HG02759 (cell line): ENCODE measurements around the gene ABCB9.

ENCODE experiments used
- ATAC-seq: cut with Tn5 transposase; IDR thresholded peaks from one replicate; pipeline ENCODE4 v1.9.1; 2021; ENCODE audit warnings: mild to moderate bottlenecking, moderate library complexity; ENCODE audit not compliant: unreplicated experiment

ABCB9 gene

DNA sequence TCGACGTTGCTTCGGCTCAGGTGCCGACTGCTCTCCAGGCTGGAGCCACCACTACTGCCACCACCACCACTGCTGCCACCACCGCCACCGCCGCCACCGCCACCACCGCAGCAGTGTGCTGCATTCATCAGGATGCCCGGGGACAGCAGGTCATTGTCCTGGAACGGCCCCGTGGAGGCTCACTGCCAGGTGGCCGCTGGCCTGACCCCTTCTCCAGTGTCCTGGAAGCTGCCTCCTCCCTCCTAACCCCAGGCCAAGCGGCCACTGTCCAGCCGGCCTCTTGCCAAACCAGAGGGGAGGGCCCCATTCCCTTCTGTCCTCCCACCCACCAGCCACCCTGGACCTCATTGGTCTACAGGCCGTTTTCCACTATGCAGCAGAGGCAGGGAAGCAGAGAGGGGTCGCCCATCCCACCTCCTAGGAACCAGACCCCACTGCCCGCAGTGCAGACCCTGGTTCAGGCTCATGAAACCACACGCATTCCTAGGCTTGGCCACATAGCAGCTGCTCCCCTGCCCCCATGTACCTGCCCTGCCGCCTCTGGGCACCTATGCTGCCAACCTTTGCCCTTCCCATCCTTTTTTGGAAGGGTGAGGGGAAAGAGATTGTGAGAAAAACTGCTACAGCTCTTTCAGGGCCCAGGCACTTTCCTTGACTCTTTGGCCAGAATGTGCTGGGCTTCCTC, 29.4 kb upstream of the ABCB9 start:
- ATAC-seq, result no peak

DNA sequence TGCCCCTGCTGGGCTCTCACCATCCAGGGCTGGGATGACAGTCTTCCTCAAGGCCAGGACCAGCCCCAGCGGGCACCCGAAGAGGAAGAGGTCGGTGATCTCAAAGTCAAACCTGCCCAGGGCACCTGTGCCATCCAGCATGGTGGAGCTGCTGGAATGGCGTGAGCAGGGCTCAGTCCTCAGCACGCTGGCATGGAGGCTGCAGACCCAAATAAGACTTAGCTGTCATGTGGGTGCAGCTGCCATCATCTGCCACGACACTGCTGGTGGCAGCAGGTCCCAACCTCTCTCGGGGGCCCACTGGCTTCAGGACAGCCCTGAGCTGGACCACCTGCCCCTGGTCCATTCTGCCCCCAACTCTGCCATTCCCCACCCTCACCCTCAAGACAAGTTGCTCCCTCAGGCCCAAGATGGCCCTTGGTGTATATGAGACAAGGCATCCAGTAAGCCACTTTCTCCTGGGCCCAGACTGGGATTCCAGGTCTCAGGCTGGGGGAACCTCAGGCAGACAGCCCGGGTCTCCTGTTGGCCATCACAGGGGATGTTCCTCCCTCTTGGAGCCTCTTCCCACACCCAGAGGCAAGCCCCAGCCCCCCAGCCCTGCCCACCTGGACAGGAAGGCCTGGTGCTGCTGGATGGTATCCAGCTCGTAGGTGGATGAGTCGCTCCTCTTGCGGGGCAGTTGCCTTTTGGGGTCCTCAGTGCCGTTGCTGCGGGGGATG, 28.7 kb upstream of the ABCB9 start:
- ATAC-seq, result no peak

DNA sequence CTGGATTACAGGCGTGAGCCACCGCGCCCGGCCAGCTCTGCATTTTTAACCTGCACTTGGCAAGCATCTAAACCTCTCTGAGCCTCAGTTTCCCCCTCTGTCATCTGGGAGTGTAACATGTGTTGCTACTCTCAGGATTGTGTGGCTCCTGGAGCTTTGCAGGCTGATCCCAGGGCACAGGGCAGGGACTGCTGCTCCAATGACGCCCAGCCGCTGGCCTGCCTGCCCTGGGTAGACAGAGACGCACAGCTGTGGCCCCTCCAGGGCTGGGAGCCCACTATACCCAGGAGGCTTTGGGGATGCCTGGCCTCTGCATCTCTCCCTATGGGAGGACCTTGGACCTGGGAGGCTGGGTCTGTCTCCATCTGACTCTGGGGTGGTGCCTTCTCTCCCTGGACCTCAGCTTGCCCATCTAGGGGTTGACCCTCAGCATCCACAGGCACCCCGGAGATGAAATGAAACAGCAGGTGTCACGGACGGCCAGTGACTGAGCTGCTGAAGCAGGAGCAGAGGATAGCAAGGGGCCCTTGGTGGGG, 27.9 kb upstream of the ABCB9 start:
- no peak for ATAC-seq

DNA sequence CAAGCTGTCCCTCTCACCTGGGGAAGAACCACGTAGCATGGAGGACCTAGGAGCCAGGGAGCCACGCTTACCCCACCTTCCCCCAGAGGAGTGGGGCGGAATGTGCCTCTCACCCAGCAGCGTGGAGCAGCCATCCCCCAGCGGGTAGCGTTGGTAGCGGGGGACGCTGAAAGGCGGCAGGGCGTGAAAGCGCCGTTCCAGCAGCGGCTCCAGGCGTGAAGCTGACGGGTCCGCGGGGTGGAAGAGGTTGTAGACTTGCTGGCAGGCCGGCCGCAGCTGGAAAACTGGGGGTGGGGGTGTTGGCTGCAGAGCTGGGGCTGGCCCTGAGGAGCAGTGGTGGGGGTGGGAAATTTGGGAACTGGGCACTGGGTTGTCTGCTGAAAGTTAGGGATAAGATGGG, 26.1 kb upstream of the ABCB9 start:
- ATAC-seq, result no peak

DNA sequence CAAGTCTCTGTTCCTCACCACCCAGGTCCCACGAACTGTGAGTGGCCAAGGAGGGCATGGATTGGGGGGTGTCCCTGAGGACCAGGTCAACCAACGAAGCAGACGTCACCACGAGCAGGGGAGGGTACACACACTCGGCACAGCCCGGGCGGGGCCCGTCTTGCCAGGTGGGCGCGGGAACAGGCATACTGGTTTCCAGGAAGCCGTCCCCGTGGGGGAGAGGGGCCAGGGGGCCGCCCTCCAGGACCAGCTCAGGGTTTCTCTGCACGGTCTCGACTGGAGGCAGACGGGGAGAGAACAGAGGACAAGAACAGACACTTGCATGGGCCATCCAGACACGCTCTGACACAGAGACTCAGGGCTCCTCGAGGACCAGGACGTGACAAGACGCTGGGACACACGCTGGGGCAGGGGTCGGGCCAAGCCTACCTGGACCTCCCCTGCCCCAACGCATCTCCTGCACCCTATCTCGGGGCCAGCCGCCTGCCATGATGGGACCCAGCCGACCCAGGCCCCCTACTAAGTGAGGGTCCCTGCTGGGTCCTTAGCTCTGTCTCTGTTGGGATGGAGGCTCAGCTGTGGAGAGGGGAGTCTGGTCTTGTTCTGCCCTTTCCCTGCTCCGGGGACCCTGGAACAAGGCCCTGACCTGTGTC, 25.5 kb upstream of the ABCB9 start:
- ATAC-seq, result no peak

DNA sequence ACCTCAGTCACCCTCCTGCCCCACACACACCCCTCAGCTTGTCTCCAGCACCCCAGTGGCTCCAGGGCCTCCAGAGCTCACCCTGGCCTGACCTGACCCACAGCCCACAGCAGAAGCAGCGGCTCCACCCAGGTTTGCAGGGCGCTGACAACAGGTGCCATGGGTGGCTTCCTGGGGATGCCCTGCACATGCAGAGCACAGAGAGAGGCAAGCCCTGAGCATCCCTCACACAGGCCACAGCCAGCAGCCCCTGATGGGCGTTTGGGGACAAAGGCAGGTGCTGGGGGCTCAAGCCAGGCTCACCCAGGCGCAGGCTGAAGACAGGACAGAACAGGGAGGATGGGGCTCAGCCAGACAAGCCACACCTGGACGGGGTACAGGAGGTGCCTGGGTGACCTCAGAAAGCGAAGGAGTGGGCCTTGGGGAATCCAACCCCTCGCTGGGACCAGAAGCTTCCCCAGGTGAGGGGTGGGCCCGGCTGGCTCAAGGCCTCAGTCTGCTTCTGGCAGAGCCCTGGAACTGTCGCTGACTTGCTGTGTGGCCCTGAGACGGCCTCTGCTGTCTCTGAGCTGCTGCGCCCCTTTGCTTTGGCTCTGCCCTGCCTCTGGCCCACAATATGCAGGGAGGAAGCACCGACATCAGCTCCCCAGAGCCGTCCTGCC, 24.8 kb upstream of the ABCB9 start:
- no peak for ATAC-seq

DNA sequence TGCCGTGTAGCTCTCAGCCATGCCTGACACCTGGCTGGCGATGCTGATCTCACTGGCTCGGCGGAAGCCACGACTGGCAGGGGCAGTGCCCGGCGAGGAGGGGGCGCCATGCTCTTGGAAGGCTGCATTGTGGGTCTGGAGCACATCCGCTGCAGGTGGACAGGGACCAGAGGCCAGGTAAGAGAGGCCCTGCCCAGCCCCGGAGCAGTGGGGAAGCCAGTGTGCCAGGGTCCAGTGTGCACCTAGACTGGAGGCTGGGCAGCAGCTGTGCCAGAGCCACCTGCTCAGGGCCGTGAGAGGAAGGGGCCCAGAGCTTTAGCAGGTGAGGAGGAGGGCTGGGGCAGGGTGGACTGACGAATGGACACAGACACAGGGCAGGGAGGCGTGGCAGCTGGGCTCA, 24.3 kb upstream of the ABCB9 start:
- ATAC-seq, result no peak

DNA sequence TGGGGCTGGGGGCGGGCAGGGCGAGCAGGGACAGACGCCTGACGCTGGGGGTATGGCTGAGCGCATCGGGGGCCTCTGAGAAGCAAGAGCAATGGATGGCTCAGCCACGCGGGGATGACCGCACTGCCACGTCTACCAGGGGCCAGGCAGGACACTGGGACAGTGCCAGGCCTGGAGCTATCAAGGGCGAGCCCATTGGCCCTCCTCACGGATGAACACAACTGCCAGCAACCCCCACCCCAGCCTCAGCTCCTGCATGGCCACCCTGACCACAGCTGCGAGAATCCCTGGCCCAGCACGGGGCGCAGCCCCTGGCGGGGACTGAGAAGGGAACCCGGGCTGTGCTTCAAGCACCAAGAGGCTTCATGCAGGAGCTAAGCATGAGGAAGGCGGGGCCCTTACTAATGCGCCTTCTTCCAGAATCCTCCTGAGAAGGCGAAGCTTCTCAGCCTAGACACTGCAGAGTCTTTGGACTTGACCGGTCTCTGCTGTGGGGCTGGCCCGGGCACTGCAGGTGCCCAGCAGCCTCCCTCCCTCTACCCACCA, 23.7 kb upstream of the ABCB9 start:
- ATAC-seq, result no peak

DNA sequence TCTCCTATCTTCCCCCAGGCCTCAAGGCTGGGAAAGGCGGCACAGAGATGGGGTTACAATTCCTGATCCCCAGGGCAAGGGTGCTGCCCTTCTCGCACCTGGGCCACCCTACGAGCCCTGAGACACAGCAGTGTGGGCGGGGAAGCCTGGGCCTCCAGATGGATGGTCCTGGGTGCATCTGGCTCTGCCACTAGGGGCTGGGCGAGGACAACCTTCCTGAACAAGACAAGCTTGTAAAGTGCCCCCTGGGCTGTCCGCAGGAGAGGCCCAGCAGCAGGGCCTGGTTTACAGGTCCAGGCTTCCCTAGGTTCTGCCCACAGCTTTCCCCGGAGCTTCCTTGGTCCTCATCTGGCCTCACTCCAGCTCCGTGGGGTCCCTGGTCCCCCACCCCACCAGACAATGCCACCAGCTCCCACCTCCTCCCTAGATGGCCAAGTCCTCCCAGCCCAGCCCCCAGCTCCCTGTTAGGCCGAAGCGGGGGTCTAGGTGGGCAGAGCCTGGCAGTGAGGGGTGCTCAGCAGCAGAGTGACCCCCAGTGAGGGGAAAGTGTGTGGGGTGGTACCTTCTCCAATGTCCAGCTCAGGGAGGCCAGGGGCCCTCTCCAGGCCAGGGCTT, 23.1 kb upstream of the ABCB9 start:
- ATAC-seq, result no peak

DNA sequence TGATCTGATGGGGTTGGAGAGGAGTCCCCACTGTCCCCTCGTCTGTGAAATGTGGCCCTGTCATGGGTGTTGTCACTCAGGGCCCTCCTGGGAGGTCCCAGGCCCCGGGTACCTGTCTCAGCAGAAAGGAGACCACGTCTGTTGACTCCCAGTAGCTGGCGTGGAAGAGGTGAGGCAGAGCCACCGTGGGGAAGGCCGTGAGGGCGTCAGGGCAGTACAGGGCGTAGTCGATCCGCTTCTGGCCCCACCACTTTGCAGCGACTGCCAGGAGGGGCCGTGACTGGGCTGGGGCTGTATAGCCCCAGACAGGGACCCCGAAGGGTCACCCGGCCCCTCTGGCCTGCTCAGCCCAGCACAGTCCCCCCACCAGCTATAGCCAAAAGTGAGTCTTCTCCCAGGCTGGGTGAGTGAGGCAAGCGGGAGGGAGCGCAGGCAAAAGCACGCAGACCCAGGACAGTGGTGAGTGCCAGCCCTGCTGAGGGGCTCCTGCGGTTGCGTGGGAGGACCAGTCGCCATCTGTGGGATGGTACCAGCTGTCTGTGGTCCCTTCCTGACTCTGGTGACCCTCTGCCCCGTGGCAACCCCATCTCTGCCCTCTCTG, 22.4 kb upstream of the ABCB9 start:
- no peak for ATAC-seq

DNA sequence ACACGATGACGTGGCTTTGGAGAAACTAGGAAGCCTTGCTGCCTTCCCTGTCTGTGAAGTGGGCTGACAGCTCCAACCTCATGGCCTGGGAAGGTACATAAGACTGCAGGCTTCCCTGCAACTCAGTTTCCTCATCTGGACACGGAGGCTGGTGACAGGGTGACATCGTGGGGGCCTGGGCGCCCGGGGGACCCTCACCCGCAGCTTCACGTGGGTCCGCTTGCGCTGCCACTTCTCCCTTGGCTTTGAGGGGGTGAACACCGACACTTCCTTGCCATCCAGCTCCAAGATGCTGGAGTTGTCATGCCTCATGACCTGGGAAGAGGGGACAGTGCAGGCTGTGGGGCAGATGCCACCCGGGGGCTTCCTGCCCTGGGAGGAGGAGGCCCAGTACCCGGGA, 21.8 kb upstream of the ABCB9 start:
- no peak for ATAC-seq

DNA sequence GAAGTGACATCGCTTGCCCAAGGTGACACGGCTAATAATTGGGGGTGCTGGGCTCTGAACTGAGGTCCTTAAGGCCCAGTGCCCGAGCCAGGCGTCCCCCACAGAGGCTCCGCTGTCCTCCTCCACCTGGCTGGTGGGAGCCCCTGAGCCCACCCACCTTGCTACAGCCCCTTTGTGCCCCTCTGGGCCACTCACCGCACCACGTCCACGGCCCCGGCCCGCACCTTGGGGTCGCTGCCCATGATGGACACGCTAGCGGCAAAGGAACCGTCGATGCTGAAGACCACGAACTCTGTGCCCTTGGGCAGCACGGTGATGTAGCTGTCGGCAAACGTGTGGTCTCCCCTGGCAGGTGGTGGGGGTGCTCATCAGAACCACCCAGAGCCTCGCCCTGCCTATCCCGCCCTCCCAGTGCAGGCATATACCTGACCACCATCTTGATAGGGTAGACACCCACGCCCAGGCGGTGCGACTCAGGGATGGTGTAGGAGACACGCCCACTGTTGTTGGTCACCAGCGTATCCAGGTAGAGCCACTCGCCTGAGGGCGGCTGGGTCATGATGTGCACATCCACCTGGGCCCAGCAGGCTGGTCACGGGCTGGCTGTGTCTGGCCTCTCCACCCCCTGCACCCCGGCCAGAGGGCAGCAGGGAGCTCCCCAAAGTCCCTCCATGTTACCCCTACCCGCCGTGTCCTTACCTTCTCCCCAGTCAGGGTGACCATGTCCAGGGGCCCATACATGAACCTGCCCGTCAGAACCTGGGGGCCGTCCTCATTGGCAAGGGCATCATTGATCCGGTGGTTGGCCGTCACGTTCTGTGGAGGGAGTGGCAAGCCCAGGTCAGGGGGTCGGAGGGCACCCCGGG, 21.1 kb upstream of the ABCB9 start:
- no peak for ATAC-seq

DNA sequence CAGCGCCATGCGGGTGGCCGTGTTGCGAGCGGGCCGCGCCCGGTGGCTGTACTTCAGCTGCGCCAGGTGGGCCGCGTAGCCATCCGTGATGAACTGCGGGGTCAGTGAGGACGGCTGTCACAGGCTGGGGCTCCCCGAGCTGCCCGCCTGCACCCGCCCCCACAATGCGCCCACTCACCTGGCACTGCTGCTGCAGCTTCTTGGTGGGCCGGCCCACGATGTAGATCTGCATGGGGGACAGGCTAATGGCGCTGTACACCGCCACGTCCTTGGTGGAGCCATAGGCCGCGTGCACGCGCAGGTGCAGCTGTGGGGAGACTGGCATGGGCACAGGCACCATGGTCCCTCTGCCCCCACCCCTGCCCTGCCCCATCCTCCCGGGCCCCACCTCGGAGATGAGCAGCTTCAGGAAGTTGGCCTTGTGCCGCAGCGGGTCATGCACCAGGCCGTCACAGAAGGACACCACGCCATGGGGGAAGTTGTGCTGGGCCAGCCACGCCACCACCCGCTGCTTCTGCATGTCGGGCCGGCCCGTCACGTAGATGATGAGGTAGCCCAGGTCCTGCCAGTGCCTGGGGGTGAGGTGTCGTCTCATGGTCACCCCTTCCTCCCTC, 20.1 kb upstream of the ABCB9 start:
- ATAC-seq, result no peak

DNA sequence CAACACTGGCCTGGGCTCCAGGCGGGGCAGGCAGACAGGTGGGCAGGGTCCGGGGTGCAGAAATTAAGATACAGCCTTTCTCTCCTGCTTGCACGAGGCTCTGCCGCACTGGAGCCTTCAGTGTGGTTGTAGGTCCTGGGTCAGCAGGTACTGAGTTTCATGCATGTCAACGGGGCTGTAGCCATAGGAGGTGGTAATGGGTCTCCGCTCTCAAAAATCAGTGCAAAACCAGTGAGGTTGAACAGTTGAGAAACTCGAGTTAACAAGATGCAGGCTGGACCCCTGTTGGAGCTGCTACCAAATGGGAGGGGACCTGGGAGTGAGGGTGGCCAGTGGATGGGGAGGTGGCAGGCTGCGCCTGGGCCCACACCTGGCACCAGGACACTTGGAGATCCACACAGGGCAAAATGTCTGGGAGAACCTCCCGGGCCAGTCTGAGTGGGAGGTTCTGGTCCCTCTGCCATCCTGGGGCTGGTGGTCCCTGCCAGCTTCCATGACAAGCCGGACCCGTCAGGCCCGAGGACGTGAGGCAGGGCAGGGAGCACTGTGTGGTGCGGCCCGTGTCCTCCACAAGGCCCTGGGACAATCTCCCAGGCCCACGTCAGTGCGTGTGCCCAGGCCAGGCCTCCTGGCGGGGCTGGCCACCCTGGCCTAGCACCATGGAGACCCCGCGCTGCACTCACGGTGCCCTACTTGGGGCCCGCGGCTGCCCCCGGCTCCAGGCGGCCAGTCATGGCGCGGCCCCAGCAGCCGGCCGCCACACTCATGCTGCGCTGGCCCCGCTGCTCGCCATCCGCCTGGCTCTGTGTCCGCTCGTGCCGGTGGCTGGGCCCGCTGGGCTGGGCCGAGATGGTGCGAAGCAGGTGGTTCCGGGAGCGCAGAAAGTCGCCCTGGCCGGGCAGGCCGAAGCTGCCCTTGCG, 19.3 kb upstream of the ABCB9 start:
- no peak for ATAC-seq

DNA sequence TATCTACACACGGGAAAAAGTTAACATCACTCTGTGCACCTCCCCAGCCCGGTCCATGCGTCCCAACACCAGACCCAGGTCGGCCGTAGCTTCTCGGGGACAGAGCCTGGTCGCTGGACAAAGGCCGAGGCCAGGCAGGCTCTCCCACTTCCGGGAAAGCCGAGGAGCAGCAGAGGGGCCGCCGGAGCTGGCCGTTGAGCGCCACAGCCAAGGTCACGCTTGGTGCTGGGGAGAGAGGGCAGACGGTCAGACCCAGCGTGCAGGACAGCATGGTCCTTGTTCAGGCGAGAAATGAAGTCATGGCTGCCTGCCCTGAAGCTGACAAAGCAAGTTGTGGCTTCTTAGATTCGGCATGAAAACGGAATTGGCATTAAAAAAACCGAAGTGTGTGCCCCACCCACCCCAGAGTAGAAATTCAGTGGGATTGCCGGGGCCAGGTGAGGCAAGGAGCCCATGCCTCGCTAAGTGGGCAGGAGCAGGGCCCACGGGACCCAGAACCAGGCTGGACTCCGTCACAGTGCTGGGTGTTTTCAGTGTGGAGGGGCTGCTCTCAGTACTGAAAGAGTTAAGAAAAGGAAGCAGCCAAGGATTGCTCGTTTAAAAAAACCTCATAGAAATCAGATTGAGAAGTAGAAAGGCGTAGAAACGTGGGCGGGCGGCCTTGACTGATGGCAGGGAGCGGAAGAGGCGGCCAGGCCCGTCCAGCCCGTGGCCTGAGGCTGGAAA, 18.5 kb upstream of the ABCB9 start:
- no peak for ATAC-seq

DNA sequence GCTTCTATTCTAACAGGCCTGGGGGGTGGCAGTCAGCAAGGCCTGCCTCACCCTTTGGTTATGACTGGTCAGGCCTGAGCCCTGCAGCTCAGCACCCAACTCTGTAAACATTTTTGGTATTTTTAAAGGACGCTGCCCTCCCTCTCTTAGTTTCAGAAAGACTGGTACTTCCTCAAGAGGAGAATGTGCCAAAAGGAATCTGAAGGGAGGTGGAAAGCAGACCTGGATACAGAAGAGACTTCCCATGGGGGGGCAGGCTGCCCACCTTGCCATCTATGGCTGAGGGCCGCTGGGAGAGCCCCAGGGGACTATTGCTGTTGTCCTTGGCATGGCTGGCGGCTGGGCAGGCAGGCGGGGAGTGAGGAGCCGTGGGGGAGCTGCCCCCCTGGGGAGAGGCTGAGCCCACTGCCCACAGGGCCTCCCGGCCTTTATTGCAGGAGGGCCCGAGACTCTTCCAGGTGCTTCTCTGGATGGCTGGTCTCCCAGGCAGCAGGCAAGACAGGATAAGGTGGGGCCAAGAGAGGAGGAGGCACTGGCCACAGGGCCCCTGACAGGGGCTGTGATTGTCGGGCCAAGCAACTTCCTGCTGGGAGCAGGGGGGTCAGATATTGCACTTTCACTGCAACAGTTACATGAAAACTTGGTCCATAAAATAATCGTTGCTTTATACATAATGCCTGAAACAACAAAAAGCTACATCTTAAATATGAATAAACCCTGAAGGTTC, 17.7 kb upstream of the ABCB9 start:
- ATAC-seq, result no peak
